K562 treated with DMSO at 1 percent for 4 hours (cell line): ENCODE data around the gene THAP11. TPM values are rescaled to one million over a fixed set of nuclear protein-coding genes. Genes with fewer than 3 reads are reported as not detected.

Source experiments
- total RNA-seq: library from RNA; unstranded; fragments of 300-600 nt; gene quantifications from 2 replicates; pipeline ENCODE4 v1.2.3, GENCODE V29; 2022; ENCODE audit not compliant: insufficient read depth

Gene THAP11
- total RNA-seq, result 30.6 and 38.0 TPM in 2 replicates

GRCh38 chr16:67841816-67842508 is at the start of gene THAP11:
TSS of gene THAP11 (plus strand) at chr16:67842320. CDS start at chr16:67842555, 235 bp downstream.

GRCh38 chr16:67806428-67807147 is 35.5 kb upstream of the THAP11 start, which contains the start of the genes RANBP10 and TSNAXIP1:
TSS of gene RANBP10 (minus strand) at chr16:67806560. CDS start at chr16:67806536, 24 bp downstream.
TSS of gene TSNAXIP1 (plus strand) at chr16:67806889. CDS start at chr16:67807150, 261 bp downstream.

GRCh38 chr16:67846320-67847063 is 4.4 kb downstream of the THAP11 start, which contains the start of gene NUTF2:
TSS of gene NUTF2 (plus strand) at chr16:67846933. CDS start at chr16:67865131, 18,198 bp downstream.

GRCh38 chr16:67847064-67847861 is 5.1 kb downstream of the THAP11 start, which contains the start of gene CENPT:
TSS of gene CENPT (minus strand) at chr16:67847693. CDS start at chr16:67833859, 13,834 bp downstream.

GRCh38 chr16:67872631-67873434 is 30.7 kb downstream of the THAP11 start, which contains the start of gene EDC4:
TSS of gene EDC4 (plus strand) at chr16:67873052. CDS start at chr16:67873262, 210 bp downstream.

GRCh38 chr16:67884684-67885083 is 42.6 kb downstream of the THAP11 start, which contains the start of gene NRN1L:
TSS of gene NRN1L (plus strand) at chr16:67884885. CDS start at chr16:67884904, 19 bp downstream.

GRCh38 chr16:67892899-67893742 is 51.0 kb downstream of the THAP11 start, which contains the start of gene PSKH1:
TSS of gene PSKH1 (plus strand) at chr16:67893254. CDS start at chr16:67908750, 15,496 bp downstream.

Other genes with a start within 250 kb of the THAP11 start
- 1.4 and 3.7 TPM in 2 replicates for gene CARMIL2, start 197.2 kb upstream of the THAP11 start, total RNA-seq
- gene ACD, start 182.1 kb upstream of the THAP11 start, total RNA-seq, result 29.2 and 33.2 TPM in 2 replicates
- gene PARD6A, start 181.4 kb upstream of the THAP11 start, total RNA-seq, result 0.59 and 1.4 TPM in 2 replicates
- 8.6 and 17.8 TPM in 2 replicates for gene ENKD1, start 175.6 kb upstream of the THAP11 start, total RNA-seq
- 1.3 TPM in 1 of 2 replicates, not detected in the other for gene C16orf86, start 175.5 kb upstream of the THAP11 start, total RNA-seq
- 11.6 and 15.4 TPM in 2 replicates for gene GFOD2, start 123.0 kb upstream of the THAP11 start, total RNA-seq
- gene RANBP10, start 35.8 kb upstream of the THAP11 start, total RNA-seq, result 16.0 and 17.3 TPM in 2 replicates
- gene TSNAXIP1, start 35.4 kb upstream of the THAP11 start, total RNA-seq, result not detected in 2 replicates
- gene NUTF2, start 4.6 kb downstream of the THAP11 start, total RNA-seq, result 55.8 and 76.4 TPM in 2 replicates
- gene CENPT, start 5.4 kb downstream of the THAP11 start, total RNA-seq, result 48.7 and 59.8 TPM in 2 replicates
- 65.6 and 82.6 TPM in 2 replicates for gene EDC4, start 30.7 kb downstream of the THAP11 start, total RNA-seq
- 2.7 and 3.7 TPM in 2 replicates for gene NRN1L, start 42.6 kb downstream of the THAP11 start, total RNA-seq
- gene PSKH1, start 50.9 kb downstream of the THAP11 start, total RNA-seq, result 26.3 and 27.7 TPM in 2 replicates
- gene CTRL, start 89.5 kb downstream of the THAP11 start, total RNA-seq, result 1.2 and 2.2 TPM in 2 replicates
- 72.6 and 86.4 TPM in 2 replicates for gene PSMB10, start 94.5 kb downstream of the THAP11 start, total RNA-seq
- 4.0 and 9.4 TPM in 2 replicates for gene LCAT, start 101.8 kb downstream of the THAP11 start, total RNA-seq
- gene SLC12A4, start 126.3 kb downstream of the THAP11 start, total RNA-seq, result 12.2 and 12.7 TPM in 2 replicates
- gene DPEP3, start 138.2 kb downstream of the THAP11 start, total RNA-seq, result not detected in 2 replicates
- gene DPEP2, start 157.2 kb downstream of the THAP11 start, total RNA-seq, result 1.9 and 3.3 TPM in 2 replicates
- gene DPEP2NB, start 173.6 kb downstream of the THAP11 start, total RNA-seq, result not detected in 2 replicates
- gene DDX28, start 180.9 kb downstream of the THAP11 start, total RNA-seq, result 7.1 and 7.7 TPM in 2 replicates
- gene DUS2, start 181.0 kb downstream of the THAP11 start, total RNA-seq, result 8.7 and 10.7 TPM in 2 replicates
- gene NFATC3, start 243.1 kb downstream of the THAP11 start, total RNA-seq, result 24.7 and 30.6 TPM in 2 replicates